Caco-2 (cell line): ENCODE results near the gene NDUFC2. TPM values are rescaled to one million over a fixed set of nuclear protein-coding genes. Genes with fewer than 3 reads are reported as not detected.
A peak's percentile ranks its signal among the peaks of the same experiment; 100 is the strongest.

Experiments used
- BruUV-seq: library from RNA; stranded (reverse); fragments of 400-500 nt; replicated peaks from 2 replicates; lab custom pipeline; 2021; lab: Mats Ljungman, UMichigan
- CTCF ChIA-PET: fragments of 300-600 bp; sonication (Branson Sonifier 250); formaldehyde crosslinking; loops from one replicate; lab custom pipeline; 2022; ENCODE audit warnings: antibody characterized with exemption; lab: Charles Lee
- POLR2A ChIA-PET: fragments of 300-600 bp; sonication (Branson Sonifier 250); formaldehyde crosslinking; loops from one replicate; lab custom pipeline; 2022; ENCODE audit warnings: antibody characterized with exemption; lab: Charles Lee
- DNase-seq, 2 experiments: peaks; one replicate each; pipeline versions ENCODE4 v3.0.0 to v3.0.0-alpha.2; 2020 to 2022
- H3K27me3 ChIP-seq: replicated peaks from 2 replicates; pipeline ENCODE4 v1.6.0; 2011; ENCODE audit warnings: low read length; ENCODE audit not compliant: control insufficient read depth, insufficient read depth
- H3K36me3 ChIP-seq: 2 replicates; pipeline ENCODE4 v1.5.1; 2011; ENCODE audit warnings: low read length; ENCODE audit not compliant: control insufficient read depth, insufficient read depth
- H3K4me1 ChIP-seq: fragments of 250-450 bp; sonication (Bioruptor Pico); 2 replicates; pipeline ENCODE4 v1.5.1; 2020; ENCODE audit warnings: mild to moderate bottlenecking
- H3K4me3 ChIP-seq: 2 replicates; pipeline ENCODE4 v1.5.1; 2011; ENCODE audit warnings: low read depth, mild to moderate bottlenecking, control low read depth, low read length
- H3K9me3 ChIP-seq: fragments of 250-450 bp; sonication (Bioruptor Pico); 2 replicates; pipeline ENCODE4 v1.5.1; 2020; ENCODE audit warnings: mild to moderate bottlenecking, moderate library complexity
- H3K27ac Mint-ChIP-seq: one replicate; pipeline ENCODE4 v1.8.0; 2022; ENCODE audit warnings: mixed read lengths; ENCODE audit not compliant: unreplicated experiment
- H3K27me3 Mint-ChIP-seq: one replicate; pipeline ENCODE4 v1.8.0; 2022; ENCODE audit warnings: mixed read lengths; ENCODE audit not compliant: insufficient read depth, unreplicated experiment
- H3K36me3 Mint-ChIP-seq: one replicate; pipeline ENCODE4 v1.8.0; 2022; ENCODE audit warnings: mild to moderate bottlenecking, mixed read lengths; ENCODE audit not compliant: insufficient read depth, unreplicated experiment
- H3K4me1 Mint-ChIP-seq: one replicate; pipeline ENCODE4 v1.8.0; 2022; ENCODE audit warnings: low read depth, mixed read lengths; ENCODE audit not compliant: unreplicated experiment
- H3K4me3 Mint-ChIP-seq: one replicate; pipeline ENCODE4 v1.8.0; 2022; ENCODE audit warnings: mild to moderate bottlenecking, moderate library complexity, mixed read lengths; ENCODE audit not compliant: unreplicated experiment
- H3K9me3 Mint-ChIP-seq: one replicate; pipeline ENCODE4 v1.8.0; 2022; ENCODE audit warnings: mixed read lengths; ENCODE audit not compliant: unreplicated experiment
- intact Hi-C: fragments of 100-400 bp; cut with micrococcal nuclease; formaldehyde crosslinking; loops from one replicate; pipeline ENCODE4 v1.10.0; 2022; ENCODE audit not compliant: unreplicated experiment
- total RNA-seq: library from RNA; stranded (reverse); gene quantifications from 2 replicates; pipeline ENCODE4 v1.2.3, GENCODE V29; 2022
- TF ChIP-seq, protein P1 (sequence below), 2 experiments: fragments of 200-600 bp in 1 of 2; IDR thresholded peaks; 1 replicate in 1 of 2; 2 replicates in 1 of 2; pipeline versions ENCODE4 v1.5.1 to v1.8.0; 2011 to 2022; ENCODE audit warnings: antibody characterized with exemption in 1 of 2, control low read depth in 1 of 2, inconsistent platforms in 1 of 2, low read depth in 1 of 2, low read length in 1 of 2, mild to moderate bottlenecking in 1 of 2, moderate library complexity in 1 of 2; ENCODE audit not compliant: insufficient read depth in 1 of 2, severe bottlenecking in 1 of 2, unreplicated experiment in 1 of 2

NDUFC2 gene
- total RNA-seq, 1 experiment from 2014 or later: 732 TPM

DNA sequence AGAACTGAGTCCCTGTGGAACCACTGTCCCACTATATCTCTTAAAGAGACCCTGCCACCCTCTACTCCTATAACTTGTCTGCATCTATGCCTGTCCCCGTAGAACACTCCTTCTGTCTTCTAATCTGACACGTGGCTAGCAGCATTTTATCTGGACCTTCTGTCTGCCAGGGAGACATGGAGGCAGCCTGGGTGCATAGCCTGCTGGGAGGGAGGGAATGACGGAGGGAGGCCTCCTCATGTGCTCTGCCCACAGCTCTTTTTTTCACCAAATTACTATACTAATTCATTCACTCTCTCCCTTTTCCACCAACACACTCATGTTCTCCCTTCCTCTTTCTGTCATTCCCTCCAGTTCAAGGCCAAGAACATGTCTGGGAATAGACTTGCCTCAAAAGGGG lies 23.6 kb downstream of the NDUFC2 start:
- BruUV-seq: no TSS peak
- Histone ChIP-seq H3K4me3 (no peak overlapping the region), H3K27me3 (no peaks in the 10 kb centered on the region), H3K36me3 (no peaks in the 10 kb centered on the region), H3K9me3 (no peaks in the 10 kb centered on the region), H3K4me1 (peaks cover 20% of the 10 kb centered on the region)
- Mint-ChIP-seq H3K27me3 (no peaks in the 10 kb centered on the region), H3K36me3 (peaks cover 15% of the 10 kb centered on the region), H3K4me1 (peaks cover 4% of the 10 kb centered on the region), H3K27ac (peak overlapping the region; percentile 9), H3K4me3 (no peak overlapping the region), H3K9me3 (no peaks in the 10 kb centered on the region)
- intact Hi-C loops: no loop called here
- CTCF ChIA-PET: no interaction called here
- POLR2A ChIA-PET: no interaction called here
- DNase-seq: no peak
- TF ChIP-seq, protein P1, sequence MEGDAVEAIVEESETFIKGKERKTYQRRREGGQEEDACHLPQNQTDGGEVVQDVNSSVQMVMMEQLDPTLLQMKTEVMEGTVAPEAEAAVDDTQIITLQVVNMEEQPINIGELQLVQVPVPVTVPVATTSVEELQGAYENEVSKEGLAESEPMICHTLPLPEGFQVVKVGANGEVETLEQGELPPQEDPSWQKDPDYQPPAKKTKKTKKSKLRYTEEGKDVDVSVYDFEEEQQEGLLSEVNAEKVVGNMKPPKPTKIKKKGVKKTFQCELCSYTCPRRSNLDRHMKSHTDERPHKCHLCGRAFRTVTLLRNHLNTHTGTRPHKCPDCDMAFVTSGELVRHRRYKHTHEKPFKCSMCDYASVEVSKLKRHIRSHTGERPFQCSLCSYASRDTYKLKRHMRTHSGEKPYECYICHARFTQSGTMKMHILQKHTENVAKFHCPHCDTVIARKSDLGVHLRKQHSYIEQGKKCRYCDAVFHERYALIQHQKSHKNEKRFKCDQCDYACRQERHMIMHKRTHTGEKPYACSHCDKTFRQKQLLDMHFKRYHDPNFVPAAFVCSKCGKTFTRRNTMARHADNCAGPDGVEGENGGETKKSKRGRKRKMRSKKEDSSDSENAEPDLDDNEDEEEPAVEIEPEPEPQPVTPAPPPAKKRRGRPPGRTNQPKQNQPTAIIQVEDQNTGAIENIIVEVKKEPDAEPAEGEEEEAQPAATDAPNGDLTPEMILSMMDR (IDR thresholded peaks at IDR 0.05; ENCODE audit: insufficient read depth in 1 of 2, low read depth in 1 of 2, low read length in 1 of 2, severe bottlenecking in 1 of 2, unreplicated experiment in 1 of 2): no peak

DNA sequence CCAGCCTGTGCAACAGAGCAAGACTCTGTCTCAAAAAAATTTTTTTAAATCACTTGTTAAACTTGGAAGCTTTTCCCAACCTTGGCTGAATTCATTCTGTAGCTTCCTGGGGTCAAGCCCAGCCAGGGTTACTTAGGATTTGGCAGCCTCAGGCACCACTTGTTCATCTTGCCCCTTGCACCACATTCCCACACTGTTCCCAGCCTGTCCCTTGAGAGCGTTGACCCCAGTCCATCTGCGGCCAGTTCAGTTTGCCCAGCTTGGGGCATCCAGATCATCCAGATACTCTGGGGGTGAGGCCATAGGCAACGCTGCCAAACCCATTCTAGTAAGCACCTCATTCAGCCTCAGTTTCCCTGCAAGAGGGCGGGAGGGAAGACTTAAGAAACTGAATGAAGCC lies 24.7 kb downstream of the NDUFC2 start:
- CTCF ChIA-PET: no interaction called here
- peaks cover 16% of the 10 kb centered on the region for H3K4me1 ChIP-seq
- H3K36me3 Mint-ChIP-seq: peaks cover 15% of the 10 kb centered on the region

DNA sequence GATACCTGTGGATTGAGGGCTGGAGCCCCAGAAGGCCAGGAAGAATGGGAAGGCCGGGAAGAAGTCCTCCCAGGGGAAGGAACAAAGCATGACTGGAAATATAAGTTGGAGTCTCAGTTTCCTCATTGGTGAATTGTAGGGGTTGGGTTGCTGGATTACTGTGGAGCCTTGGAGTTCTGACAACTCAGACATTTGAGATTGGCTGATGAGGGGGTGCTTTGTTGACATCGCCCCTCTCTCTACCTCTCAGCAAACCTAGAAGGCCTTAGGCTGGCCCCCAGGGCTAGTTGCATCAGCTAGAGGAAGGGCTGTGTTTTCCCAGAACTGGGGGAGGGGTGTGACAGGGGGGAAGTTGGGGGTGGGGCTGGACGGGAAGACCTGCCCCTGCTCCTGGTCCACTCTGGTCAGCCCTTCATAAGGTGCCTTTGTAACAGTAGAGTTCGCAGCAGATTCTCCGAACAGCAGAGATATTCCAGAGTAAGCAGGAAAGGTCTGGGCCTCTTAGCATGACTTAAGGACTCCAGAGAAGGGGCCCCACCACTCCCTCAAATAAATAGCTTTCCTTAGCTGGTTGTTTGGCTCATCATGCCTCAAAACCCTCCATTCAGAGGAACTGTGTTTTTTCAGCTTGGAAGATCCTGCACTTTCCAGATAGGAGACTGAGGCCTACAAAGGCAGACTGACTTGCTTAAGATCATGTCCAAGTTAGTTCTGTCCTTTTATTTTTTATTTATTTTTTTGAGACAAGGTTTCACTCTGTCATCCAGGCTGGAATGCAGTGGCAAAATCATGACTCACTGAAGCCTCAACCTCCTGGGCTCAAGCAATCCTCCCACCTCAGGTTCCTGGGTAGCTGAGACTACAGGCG lies 28.5 kb downstream of the NDUFC2 start:
- CTCF ChIA-PET: interaction anchor here (0.8 kb wide), 1 partner anchor 54 kb away, joined by 8 read pairs; no protein-coding TSS in a partner anchor
- peak; percentile 63 to 73 for DNase-seq
- Mint-ChIP-seq H3K4me3 (no peak overlapping the region), H3K4me1 (peaks cover 26% of the 10 kb centered on the region), H3K27me3 (no peaks in the 10 kb centered on the region), H3K27ac (peak overlapping the region; percentile 94), H3K9me3 (no peaks in the 10 kb centered on the region), H3K36me3 (peaks cover 9% of the 10 kb centered on the region)
- Histone ChIP-seq H3K4me1 (peaks cover 21% of the 10 kb centered on the region), H3K27me3 (no peaks in the 10 kb centered on the region), H3K9me3 (no peaks in the 10 kb centered on the region), H3K36me3 (no peaks in the 10 kb centered on the region), H3K4me3 (no peak overlapping the region)
- TF ChIP-seq, protein P1 (IDR thresholded peaks at IDR 0.05; ENCODE audit: insufficient read depth in 1 of 2, low read depth in 1 of 2, low read length in 1 of 2, severe bottlenecking in 1 of 2, unreplicated experiment in 1 of 2): no peak
- intact Hi-C loops: loop anchor here (1.0 kb wide), 1 partner anchor 39 kb away; no protein-coding TSS in a partner anchor
- POLR2A ChIA-PET: interaction anchor here (0.6 kb wide), 1 partner anchor 24 kb away, joined by 6 read pairs; no protein-coding TSS in a partner anchor
- TSS peak; percentile 90 for BruUV-seq

More for the DNA sequence above, 24.7 kb downstream of the NDUFC2 start:
- H3K4me1 Mint-ChIP-seq: peaks cover 11% of the 10 kb centered on the region
- H3K27ac Mint-ChIP-seq: no peak overlapping the region
- BruUV-seq: no TSS peak
- Histone ChIP-seq H3K4me3 (no peak overlapping the region), H3K27me3 (no peaks in the 10 kb centered on the region), H3K9me3 (no peaks in the 10 kb centered on the region), H3K36me3 (no peaks in the 10 kb centered on the region)
- intact Hi-C loops: no loop called here
- H3K27me3 Mint-ChIP-seq: no peaks in the 10 kb centered on the region
- H3K4me3 Mint-ChIP-seq: no peak overlapping the region
- POLR2A ChIA-PET: interaction anchor here (0.6 kb wide), 2 partner anchors 14 to 205 kb away, joined by 3 read pairs; no protein-coding TSS in a partner anchor
- DNase-seq: no peak
- TF ChIP-seq, protein P1 (IDR thresholded peaks at IDR 0.05; ENCODE audit: insufficient read depth in 1 of 2, low read depth in 1 of 2, low read length in 1 of 2, severe bottlenecking in 1 of 2, unreplicated experiment in 1 of 2): no peak
- no peaks in the 10 kb centered on the region for H3K9me3 Mint-ChIP-seq
